ENCODE measurements around the gene UBTF. TPM values are rescaled to one million over a fixed set of nuclear protein-coding genes. Genes with fewer than 3 reads are reported as not detected.

The UBTF gene
- total and polyA plus RNA-seq, 2 of the 4 experiments (the other 2 are of a cell fraction): 29.7 to 42.1 TPM

- Histone ChIP-seq H3K27ac (ENCODE audit: insufficient read depth, low read length) (no peak overlapping the region), H3K27me3 (ENCODE audit: control insufficient read depth, insufficient read depth, low read length) (no peaks in the 10 kb centered on the region), H2BK5ac (ENCODE audit: low read depth, low read length, poor library complexity, severe bottlenecking) (no peak overlapping the region), H4K20me1 (ENCODE audit: insufficient read depth, low read length) (peaks cover 7% of the 10 kb centered on the region; the same call in 1 of the 2 replicates), H3K79me1 (ENCODE audit: low read depth in 1 of 2, low read length in 2 of 2) (peaks cover 19 to 67% of the 10 kb centered on the region in 2 experiments), H2BK20ac (ENCODE audit: low read depth, low read length) (no peak overlapping the region), H3K18ac (ENCODE audit: low read depth, low read length) (no peak overlapping the region), H3K4me1 (ENCODE audit: control insufficient read depth, insufficient read depth, low read length) (peaks cover 2% of the 10 kb centered on the region; the same call in 1 of the 2 replicates), H3K9me3 (ENCODE audit: control insufficient read depth, insufficient read depth, low read length) (no peaks in the 10 kb centered on the region), H3K4me3 (ENCODE audit: insufficient read depth, low read depth, low read length) (no peak overlapping the region), H4K91ac (ENCODE audit: insufficient read depth, low read depth, low read length) (no peak overlapping the region), H2AK5ac (ENCODE audit: low read depth, low read length) (no peak overlapping the region), H2AFZ (replicated peaks; ENCODE audit: low read length, poor library complexity) (no peak overlapping the region), H4K5ac (ENCODE audit: low read depth, low read length) (no peak overlapping the region), H3K9me1 (ENCODE audit: insufficient read depth, low read length) (0 out of 2 replicates have a peak, but pooled peaks cover 4% of the 10 kb centered on the region), H3K4me2 (ENCODE audit: low read depth, low read length) (no peak overlapping the region; the same call in 1 of the 2 replicates), H4K8ac (ENCODE audit: low read depth in 2 of 2, low read length in 2 of 2) (no peak overlapping the region), H2AK9ac (replicated peaks; ENCODE audit: low read depth, low read length, poor library complexity) (peak overlapping the region; percentile 50), H3K4ac (ENCODE audit: low read depth, low read length) (no peak overlapping the region), H3K14ac (replicated peaks; ENCODE audit: low read depth, low read length) (no peak overlapping the region), H3K23ac (ENCODE audit: low read depth, low read length) (no peak overlapping the region), H3K36me3 (ENCODE audit: control insufficient read depth, insufficient read depth, low read length) (peaks cover 36% of the 10 kb centered on the region), H3K9ac (ENCODE audit: low read depth, low read length) (no peak overlapping the region), H2BK15ac (ENCODE audit: low read depth, low read length) (no peak overlapping the region), H2BK120ac (ENCODE audit: low read depth, low read length) (no peak overlapping the region), H3K56ac (ENCODE audit: extremely low read depth, insufficient read depth, low read length) (no peak overlapping the region)
- dilution Hi-C loops (cut with HindIII; ENCODE audit: low sequenced_read_pairs, unreplicated experiment): no loop called here
- CTCF ChIA-PET: interaction anchor here (0.6 kb wide), 1 partner anchor 119 kb away, joined by 4 read pairs; no protein-coding TSS in a partner anchor
- TF ChIP-seq CEBPB (IDR thresholded peaks at IDR 0.05; ENCODE audit: low read depth, low read length) (peak; percentile 9; the same call in 1 of the 2 replicates), RAD21 (IDR thresholded peaks at IDR 0.05; ENCODE audit: low read length) (no peak), NFE2L2 (IDR thresholded peaks at IDR 0.05; ENCODE audit: low read depth, low read length) (no peak), MXI1 (IDR thresholded peaks at IDR 0.05; ENCODE audit: borderline replicate concordance, low read depth, low read length) (no peak), CTCF (conservative IDR thresholded peaks at IDR 0.05; ENCODE audit: low read depth, low read length) (no peak), RFX5 (IDR thresholded peaks at IDR 0.05; ENCODE audit: low read depth, low read length) (no peak), MAZ (IDR thresholded peaks at IDR 0.05; ENCODE audit: borderline replicate concordance, low read depth, low read length) (no peak)
- BruUV-seq (replicated peaks): no TSS peak
- no peak for ATAC-seq (ENCODE audit: low read depth)
- in situ Hi-C loops (cut with MboI; ENCODE audit: low sequenced_read_pairs): no loop called here
- DNase-seq: no peak
- POLR2A ChIA-PET (ENCODE audit: unreplicated experiment): interaction anchor here (1.0 kb wide), 1 partner anchor 9 kb away, joined by 3 read pairs; no protein-coding TSS in a partner anchor
- WGBS, 2 experiments (ENCODE audit: extremely low coverage in 2 of 2, insufficient read length in 1 of 2): no CpG with 5 or more reads among the region's 12 CpGs
- intact Hi-C loops (cut with micrococcal nuclease): no loop called here
Observed at GRCh38 chr17:44188576-44189403, 30.7 kb downstream of the UBTF start.

Measured in IMR-90 (cell line).